H9 (cell line): ENCODE measurements around the gene TMEM51. TPM values are rescaled to one million over a fixed set of nuclear protein-coding genes. Genes with fewer than 3 reads are reported as not detected.

Source experiments
- DNase-seq: peaks from one replicate; pipeline ENCODE4 v3.0.0-alpha.2; 2017
- H2AFZ ChIP-seq: one replicate; pipeline ENCODE4 v1.6.1; 2013; ENCODE audit warnings: mild to moderate bottlenecking, low read length, control low read depth, moderate library complexity
- H2AK5ac ChIP-seq: 2 replicates; pipeline ENCODE4 v1.6.1; 2013; ENCODE audit warnings: low read length, control low read depth, mixed read lengths; ENCODE audit not compliant: insufficient read length
- H2BK120ac ChIP-seq: one replicate; pipeline ENCODE4 v1.6.1; 2013; ENCODE audit warnings: low read depth, mild to moderate bottlenecking, low read length, control low read depth, inconsistent platforms; ENCODE audit not compliant: poor library complexity, severe bottlenecking
- H2BK12ac ChIP-seq: 2 replicates; pipeline ENCODE4 v1.6.1; 2013; ENCODE audit warnings: low read length, control low read depth, mixed read lengths, low read depth; ENCODE audit not compliant: insufficient read length
- H2BK15ac ChIP-seq: 2 replicates; pipeline ENCODE4 v1.6.1; 2013; ENCODE audit warnings: low read depth, low read length, control low read depth
- H2BK20ac ChIP-seq: one replicate; pipeline ENCODE4 v1.6.1; 2013; ENCODE audit warnings: low read depth, mild to moderate bottlenecking, low read length, control low read depth, inconsistent platforms; ENCODE audit not compliant: poor library complexity, severe bottlenecking
- H2BK5ac ChIP-seq: 2 replicates; pipeline ENCODE4 v1.6.1; 2013; ENCODE audit warnings: low read length, control low read depth, mixed read lengths; ENCODE audit not compliant: insufficient read length
- H3K14ac ChIP-seq: 2 replicates; pipeline ENCODE4 v1.6.1; 2013; ENCODE audit warnings: low read length, control low read depth; ENCODE audit not compliant: insufficient read depth
- H3K18ac ChIP-seq: 2 replicates; pipeline ENCODE4 v1.6.1; 2013; ENCODE audit warnings: low read depth, mild to moderate bottlenecking, mixed read lengths, low read length, control low read depth; ENCODE audit not compliant: insufficient read length
- H3K23ac ChIP-seq: 2 replicates; pipeline ENCODE4 v1.6.1; 2013; ENCODE audit warnings: low read length, control low read depth, mixed read lengths, low read depth; ENCODE audit not compliant: insufficient read length
- H3K23me2 ChIP-seq: 2 replicates; pipeline ENCODE4 v1.6.1; 2013; ENCODE audit warnings: low read depth, mild to moderate bottlenecking, mixed read lengths, low read length, control low read depth; ENCODE audit not compliant: insufficient read length, poor library complexity, severe bottlenecking
- H3K27ac ChIP-seq: 2 replicates; pipeline ENCODE4 v1.5.1; 2013; ENCODE audit warnings: low read length, control low read depth, mixed read lengths, low read depth; ENCODE audit not compliant: insufficient read length
- H3K27me3 ChIP-seq: 2 replicates; pipeline ENCODE4 v1.6.1; 2013; ENCODE audit warnings: low read length, control low read depth, inconsistent platforms; ENCODE audit not compliant: insufficient read depth
- H3K4ac ChIP-seq: 2 replicates; pipeline ENCODE4 v1.6.1; 2013; ENCODE audit warnings: low read depth, mild to moderate bottlenecking, control low read depth, inconsistent platforms, low read length, moderate library complexity
- H3K4me1 ChIP-seq: 2 replicates; pipeline ENCODE4 v1.6.1; 2013; ENCODE audit warnings: low read length, control low read depth, inconsistent platforms; ENCODE audit not compliant: insufficient read depth
- H3K4me2 ChIP-seq: 2 replicates; pipeline ENCODE4 v1.6.1; 2013; ENCODE audit warnings: low read length, control low read depth, mixed read lengths; ENCODE audit not compliant: insufficient read length, insufficient read depth
- H3K56ac ChIP-seq: 2 replicates; pipeline ENCODE4 v1.6.1; 2013; ENCODE audit warnings: low read depth, mild to moderate bottlenecking, mixed read lengths, low read length, control low read depth; ENCODE audit not compliant: insufficient read length
- H3K79me1 ChIP-seq: 2 replicates; pipeline ENCODE4 v1.6.1; 2013; ENCODE audit warnings: low read depth, mild to moderate bottlenecking, moderate library complexity, low read length, control low read depth, inconsistent platforms; ENCODE audit not compliant: insufficient read depth, poor library complexity, severe bottlenecking
- H3K79me2 ChIP-seq: 2 replicates; pipeline ENCODE4 v1.6.1; 2013; ENCODE audit warnings: low read length, control low read depth, inconsistent platforms; ENCODE audit not compliant: insufficient read depth
- H3K9ac ChIP-seq: 2 replicates; pipeline ENCODE4 v1.6.1; 2013; ENCODE audit warnings: low read length, control low read depth, mixed read lengths; ENCODE audit not compliant: insufficient read length; ENCODE audit errors: extremely low read depth
- H3K9me3 ChIP-seq: one replicate; pipeline ENCODE4 v1.6.1; 2013; ENCODE audit warnings: low read depth, low read length, inconsistent platforms; ENCODE audit not compliant: control insufficient read depth
- H3T11ph ChIP-seq: one replicate; pipeline ENCODE4 v1.6.1; 2013; ENCODE audit warnings: mild to moderate bottlenecking, low read length, control low read depth, inconsistent platforms
- H4K20me1 ChIP-seq: one replicate; pipeline ENCODE4 v1.6.1; 2013; ENCODE audit not compliant: control insufficient read depth, insufficient read length, insufficient read depth
- H4K5ac ChIP-seq: 2 replicates; pipeline ENCODE4 v1.6.1; 2013; ENCODE audit warnings: low read depth, mild to moderate bottlenecking, mixed read lengths, low read length, control low read depth; ENCODE audit not compliant: insufficient read length
- H4K8ac ChIP-seq: replicated peaks from 2 replicates; pipeline ENCODE4 v1.6.1; 2013; ENCODE audit warnings: low read length, control low read depth, mixed read lengths, low read depth; ENCODE audit not compliant: insufficient read length
- H4K91ac ChIP-seq: 2 replicates; pipeline ENCODE4 v1.6.1; 2013; ENCODE audit warnings: low read depth, mild to moderate bottlenecking, moderate library complexity, mixed read lengths, low read length, control low read depth; ENCODE audit not compliant: insufficient read length
- H3K27ac Mint-ChIP-seq, 3 experiments: 2 replicates in 2 of 3; 3 replicates in 1 of 3; pipeline ENCODE4 v1.8.0; 2020 to 2021; ENCODE audit warnings: mixed read lengths in 3 of 3, mild to moderate bottlenecking in 1 of 3, moderate library complexity in 1 of 3
- H3K27me3 Mint-ChIP-seq: 2 replicates; pipeline ENCODE4 v1.8.0; 2021; ENCODE audit warnings: low read depth, mild to moderate bottlenecking, moderate library complexity, mixed read lengths
- H3K36me3 Mint-ChIP-seq, 3 experiments: 2 replicates in 2 of 3; 3 replicates in 1 of 3; pipeline ENCODE4 v1.8.0; 2020 to 2021; ENCODE audit warnings: low read depth in 3 of 3, mixed read lengths in 3 of 3; ENCODE audit not compliant: insufficient read depth in 1 of 3
- H3K4me1 Mint-ChIP-seq, 2 experiments: 2 replicates each; pipeline ENCODE4 v1.8.0; 2020; ENCODE audit warnings: mixed read lengths in 2 of 2
- H3K4me3 Mint-ChIP-seq, 2 experiments: 2 replicates in 1 of 2; 3 replicates in 1 of 2; pipeline ENCODE4 v1.8.0; 2020 to 2021; ENCODE audit warnings: mild to moderate bottlenecking in 2 of 2, mixed read lengths in 2 of 2, moderate library complexity in 1 of 2
- H3K9me3 Mint-ChIP-seq, 2 experiments: 2 replicates in 1 of 2; 3 replicates in 1 of 2; pipeline ENCODE4 v1.8.0; 2020; ENCODE audit warnings: mild to moderate bottlenecking in 2 of 2, mixed read lengths in 2 of 2, moderate library complexity in 1 of 2
- CTCF ChIP-seq: fragments of 200-600 bp; sonication (generic); conservative IDR thresholded peaks from 3 replicates; pipeline ENCODE4 v1.8.0; 2021; ENCODE audit warnings: antibody characterized with exemption, mild to moderate bottlenecking
- WGBS: extraction: QIAGEN DNeasy Blood & Tissue Kit; methylation state at CpG from one replicate; pipeline ENCODE4 v1.1.7; 2013; ENCODE audit warnings: missing lambda C conversion rate, low lambda C conversion rate, mixed read lengths; ENCODE audit not compliant: insufficient read length; ENCODE audit errors: extremely low coverage; 5-methylcytosine and 5-hydroxymethylcytosine counted together
- total RNA-seq: library from RNA; stranded (reverse); gene quantifications from 2 replicates; pipeline ENCODE4 v1.2.1, GENCODE V29; 2021

The TMEM51 gene
- total RNA-seq, 1 experiment from 2014 or later: 4.6 TPM

- H2BK5ac ChIP-seq: no peak overlapping the region
- no peak for DNase-seq
- no peak overlapping the region for H3K27ac ChIP-seq
- no peaks in the 10 kb centered on the region for H3K9me3 ChIP-seq
- H4K5ac ChIP-seq: no peak overlapping the region
- H2AK5ac ChIP-seq: no peak overlapping the region
- H4K91ac ChIP-seq: no peak overlapping the region
- no peaks in the 10 kb centered on the region for H3K27me3 ChIP-seq
- no peak overlapping the region for H2BK15ac ChIP-seq
- H3T11ph ChIP-seq: no peak overlapping the region
- H3K4me3 Mint-ChIP-seq: no peak overlapping the region
- no peak overlapping the region for H3K4ac ChIP-seq
- no peak overlapping the region for H3K4me2 ChIP-seq
- no peak overlapping the region for H3K9ac ChIP-seq
- no peaks in the 10 kb centered on the region; the same call in 1 of the 2 replicates for H3K4me1 ChIP-seq
- H3K9me3 Mint-ChIP-seq: no peaks in the 10 kb centered on the region
- H2BK12ac ChIP-seq: no peak overlapping the region
- no CpG with 5 or more reads among the region's 16 CpGs for WGBS
- no peaks in the 10 kb centered on the region; the same call in 1 of the 2 replicates for H3K79me2 ChIP-seq
- no peaks in the 10 kb centered on the region for H3K79me1 ChIP-seq
- no peak overlapping the region for H4K8ac ChIP-seq
- H3K23ac ChIP-seq: no peak overlapping the region
- no peak overlapping the region for H2BK20ac ChIP-seq
- peaks cover 17 to 40% of the 10 kb centered on the region in 2 experiments for H3K4me1 Mint-ChIP-seq
- no peaks in the 10 kb centered on the region; the same call in none of the 2 replicates for H3K27me3 Mint-ChIP-seq
- H3K18ac ChIP-seq: no peak overlapping the region
- H2BK120ac ChIP-seq: no peak overlapping the region
- no peaks in the 10 kb centered on the region for H3K23me2 ChIP-seq
- no peak overlapping the region for H3K56ac ChIP-seq
- peak overlapping the region in 1 of 3 experiments; percentile 17; a peak in 2 of 7 replicates for H3K27ac Mint-ChIP-seq
- H2AFZ ChIP-seq: no peak overlapping the region
- H3K14ac ChIP-seq: no peak overlapping the region
- TF ChIP-seq CTCF: no peak
- peaks cover 0 to 4% (median 0%) of the 10 kb centered on the region in 3 experiments; a peak in 2 of 7 replicates for H3K36me3 Mint-ChIP-seq
- no peaks in the 10 kb centered on the region for H4K20me1 ChIP-seq
Measured at GRCh38 chr1:15172405-15173259, 19.1 kb downstream of the TMEM51 start.
